A673 (cell line): ENCODE results near the gene CXorf38.

Experiments used
- CTCF ChIP-seq: fragments of 300-800, 200-600 bp; sonication (generic); conservative IDR thresholded peaks from 2 replicates; pipeline ENCODE4 v1.5.1; 2017; ENCODE audit warnings: low read depth, mild to moderate bottlenecking, antibody characterized with exemption, low read length, moderate library complexity, mixed read lengths
- EZH2 ChIP-seq: fragments of 200-600 bp; sonication (generic); IDR thresholded peaks from 2 replicates; pipeline ENCODE4 v1.6.1; 2017; ENCODE audit warnings: borderline replicate concordance, low read depth, mild to moderate bottlenecking, mixed read lengths, antibody characterized with exemption, low read length; ENCODE audit not compliant: poor library complexity, severe bottlenecking

GRCh38 chrX:40647307-40648197, at the start of gene CXorf38:
- TF ChIP-seq CTCF (peak; percentile 21; the same call in 1 of the 2 replicates), EZH2 (no peak)
